Ovary (tissue), 3 donors: ENCODE results near the gene POLE.

Experiments
- POLR2A ChIP-seq: fragments of 450-650 bp; IDR thresholded peaks from one replicate; pipeline ENCODE4 v1.6.1; 2017; ENCODE audit warnings: antibody characterized with exemption, mild to moderate bottlenecking, moderate library complexity
- TF ChIP-seq, protein P1 (sequence below), 3 donors: fragments of 450-650 bp in 2 of 3; fragments of 200-600 bp in 1 of 3; IDR thresholded peaks; one replicate each; pipeline versions ENCODE4 v1.5.1 to v1.8.0; 2016 to 2022; ENCODE audit warnings: antibody characterized with exemption in 3 of 3, mild to moderate bottlenecking in 1 of 3
- donor health status: DM: no; HTN: no; CAD: no.

DNA sequence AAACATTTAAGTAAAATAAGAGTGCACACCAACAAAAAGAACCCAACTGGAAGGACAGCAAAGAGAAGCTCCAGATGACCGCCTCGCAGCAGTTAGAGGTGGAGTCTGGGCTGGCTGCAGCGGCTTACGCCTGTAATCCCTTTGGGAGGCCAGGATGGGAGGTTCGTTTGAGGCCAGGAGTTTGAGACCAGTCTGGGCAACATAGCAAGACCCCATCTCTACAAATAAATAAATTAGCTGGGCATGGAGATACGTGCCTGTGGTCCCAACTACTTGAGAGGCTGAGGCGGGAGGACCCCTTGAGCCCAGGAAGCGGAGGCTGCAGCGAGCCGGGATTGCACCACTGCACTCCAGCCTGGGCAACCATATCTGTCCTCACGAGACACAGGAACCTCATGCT lies 92.0 kb downstream of the POLE start:
- TF ChIP-seq, protein P1, sequence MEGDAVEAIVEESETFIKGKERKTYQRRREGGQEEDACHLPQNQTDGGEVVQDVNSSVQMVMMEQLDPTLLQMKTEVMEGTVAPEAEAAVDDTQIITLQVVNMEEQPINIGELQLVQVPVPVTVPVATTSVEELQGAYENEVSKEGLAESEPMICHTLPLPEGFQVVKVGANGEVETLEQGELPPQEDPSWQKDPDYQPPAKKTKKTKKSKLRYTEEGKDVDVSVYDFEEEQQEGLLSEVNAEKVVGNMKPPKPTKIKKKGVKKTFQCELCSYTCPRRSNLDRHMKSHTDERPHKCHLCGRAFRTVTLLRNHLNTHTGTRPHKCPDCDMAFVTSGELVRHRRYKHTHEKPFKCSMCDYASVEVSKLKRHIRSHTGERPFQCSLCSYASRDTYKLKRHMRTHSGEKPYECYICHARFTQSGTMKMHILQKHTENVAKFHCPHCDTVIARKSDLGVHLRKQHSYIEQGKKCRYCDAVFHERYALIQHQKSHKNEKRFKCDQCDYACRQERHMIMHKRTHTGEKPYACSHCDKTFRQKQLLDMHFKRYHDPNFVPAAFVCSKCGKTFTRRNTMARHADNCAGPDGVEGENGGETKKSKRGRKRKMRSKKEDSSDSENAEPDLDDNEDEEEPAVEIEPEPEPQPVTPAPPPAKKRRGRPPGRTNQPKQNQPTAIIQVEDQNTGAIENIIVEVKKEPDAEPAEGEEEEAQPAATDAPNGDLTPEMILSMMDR (IDR thresholded peaks at IDR 0.05), result no peak
- no peak for TF ChIP-seq POLR2A
